GM21360 (cell line): ENCODE results near the gene MAP3K13.

Experiments
- ATAC-seq: cut with Tn5 transposase; IDR thresholded peaks from one replicate; pipeline ENCODE4 v1.9.1; 2021; ENCODE audit warnings: mild to moderate bottlenecking, moderate library complexity; ENCODE audit not compliant: unreplicated experiment

The MAP3K13 gene, protein sequence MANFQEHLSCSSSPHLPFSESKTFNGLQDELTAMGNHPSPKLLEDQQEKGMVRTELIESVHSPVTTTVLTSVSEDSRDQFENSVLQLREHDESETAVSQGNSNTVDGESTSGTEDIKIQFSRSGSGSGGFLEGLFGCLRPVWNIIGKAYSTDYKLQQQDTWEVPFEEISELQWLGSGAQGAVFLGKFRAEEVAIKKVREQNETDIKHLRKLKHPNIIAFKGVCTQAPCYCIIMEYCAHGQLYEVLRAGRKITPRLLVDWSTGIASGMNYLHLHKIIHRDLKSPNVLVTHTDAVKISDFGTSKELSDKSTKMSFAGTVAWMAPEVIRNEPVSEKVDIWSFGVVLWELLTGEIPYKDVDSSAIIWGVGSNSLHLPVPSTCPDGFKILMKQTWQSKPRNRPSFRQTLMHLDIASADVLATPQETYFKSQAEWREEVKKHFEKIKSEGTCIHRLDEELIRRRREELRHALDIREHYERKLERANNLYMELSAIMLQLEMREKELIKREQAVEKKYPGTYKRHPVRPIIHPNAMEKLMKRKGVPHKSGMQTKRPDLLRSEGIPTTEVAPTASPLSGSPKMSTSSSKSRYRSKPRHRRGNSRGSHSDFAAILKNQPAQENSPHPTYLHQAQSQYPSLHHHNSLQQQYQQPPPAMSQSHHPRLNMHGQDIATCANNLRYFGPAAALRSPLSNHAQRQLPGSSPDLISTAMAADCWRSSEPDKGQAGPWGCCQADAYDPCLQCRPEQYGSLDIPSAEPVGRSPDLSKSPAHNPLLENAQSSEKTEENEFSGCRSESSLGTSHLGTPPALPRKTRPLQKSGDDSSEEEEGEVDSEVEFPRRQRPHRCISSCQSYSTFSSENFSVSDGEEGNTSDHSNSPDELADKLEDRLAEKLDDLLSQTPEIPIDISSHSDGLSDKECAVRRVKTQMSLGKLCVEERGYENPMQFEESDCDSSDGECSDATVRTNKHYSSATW

GRCh38 chr3:185362850-185363661 is at the start of gene MAP3K13:
Gene MAP3K13, plus strand, starts transcription at chr3:185363136. Its CDS starts 65,446 bp downstream, at chr3:185428582.
- ATAC-seq, result peak; percentile 95

DNA sequence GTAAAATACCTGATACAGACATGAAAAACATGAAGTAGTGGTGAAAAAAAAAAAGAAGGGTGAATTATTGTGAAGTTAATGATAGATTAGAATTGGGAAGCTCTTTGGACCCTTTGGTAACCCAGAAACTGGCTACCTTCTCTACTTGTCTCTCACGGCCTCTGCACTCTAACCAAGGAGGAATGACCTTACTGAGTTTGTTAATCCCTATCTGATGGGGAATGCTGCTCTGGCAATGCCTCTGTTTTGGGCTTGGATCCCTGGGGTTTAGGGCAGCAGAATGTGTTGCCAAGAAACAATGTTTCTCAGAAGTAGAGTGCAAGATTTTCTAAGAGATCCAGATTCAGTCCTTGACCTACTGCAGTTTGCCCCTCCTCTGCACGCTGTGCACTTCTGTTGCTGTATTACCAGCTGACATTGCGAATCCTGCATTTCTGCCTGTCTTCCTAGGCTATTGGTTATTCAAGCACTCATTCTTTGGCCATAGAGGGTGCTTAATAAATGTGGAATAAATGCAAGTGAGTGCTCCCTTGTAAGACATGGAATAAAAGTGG is 49.2 kb upstream of the MAP3K13 start:
- ATAC-seq, result no peak

GRCh38 chr3:185316740-185317412 is 46.1 kb upstream of the MAP3K13 start:
- ATAC-seq, result no peak

DNA sequence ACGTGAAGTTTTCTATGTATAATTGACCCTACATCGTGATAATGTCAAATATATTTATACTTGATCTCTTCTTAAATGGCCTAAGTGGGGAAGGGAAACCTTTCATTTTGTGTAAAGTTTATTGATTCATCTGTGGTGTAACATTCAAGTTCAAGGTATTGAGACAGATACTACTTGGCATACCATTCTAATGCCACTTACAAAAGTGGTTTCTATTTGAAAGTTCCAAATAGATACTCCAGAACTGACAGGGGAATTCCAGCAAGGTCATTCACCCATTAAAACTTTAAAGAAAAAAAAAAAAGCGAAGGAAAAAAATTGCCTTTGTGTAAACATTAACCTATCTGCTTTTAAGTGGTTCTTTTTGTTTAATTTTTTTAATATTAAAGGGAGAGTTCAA is 45.3 kb upstream of the MAP3K13 start:
- ATAC-seq, result no peak

DNA sequence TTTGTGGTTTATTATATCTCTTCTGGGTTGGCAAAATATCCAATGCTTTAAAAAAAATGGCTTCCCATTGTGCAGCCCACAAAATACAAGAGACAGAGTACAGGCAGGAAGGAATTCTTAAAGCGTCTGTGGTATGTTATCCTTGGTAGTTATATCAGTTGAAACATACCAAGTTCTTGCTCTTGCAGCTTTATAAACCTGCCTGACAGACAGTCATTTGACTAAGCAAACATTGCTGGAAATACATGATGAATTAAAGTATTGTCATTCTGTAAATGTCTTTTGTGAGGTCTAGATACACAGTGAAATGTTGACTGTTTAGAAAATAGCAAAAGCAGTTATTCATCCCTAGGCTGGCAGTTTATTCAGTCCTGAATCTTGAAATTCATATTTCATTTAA is 44.8 kb upstream of the MAP3K13 start:
- ATAC-seq, result no peak

DNA sequence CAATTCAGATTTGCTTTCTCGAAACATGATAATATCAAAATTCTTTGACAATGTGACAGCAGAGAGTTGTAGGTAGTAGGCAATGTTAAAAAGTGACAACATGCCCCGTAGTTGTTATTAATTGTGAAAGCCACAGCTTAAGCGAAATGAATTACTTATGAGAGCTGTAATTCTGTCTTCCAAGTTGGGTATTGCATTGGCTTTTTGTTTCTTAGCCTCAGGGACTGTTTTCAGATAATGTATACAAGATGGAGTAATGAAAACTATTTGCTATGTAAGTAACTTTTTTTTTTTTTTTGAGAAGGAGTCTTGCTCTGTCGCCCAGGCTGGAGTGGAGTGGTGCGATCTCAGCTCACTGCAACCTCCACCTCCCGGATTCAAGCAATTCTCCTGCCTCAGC is 43.1 kb upstream of the MAP3K13 start:
- no peak for ATAC-seq

DNA sequence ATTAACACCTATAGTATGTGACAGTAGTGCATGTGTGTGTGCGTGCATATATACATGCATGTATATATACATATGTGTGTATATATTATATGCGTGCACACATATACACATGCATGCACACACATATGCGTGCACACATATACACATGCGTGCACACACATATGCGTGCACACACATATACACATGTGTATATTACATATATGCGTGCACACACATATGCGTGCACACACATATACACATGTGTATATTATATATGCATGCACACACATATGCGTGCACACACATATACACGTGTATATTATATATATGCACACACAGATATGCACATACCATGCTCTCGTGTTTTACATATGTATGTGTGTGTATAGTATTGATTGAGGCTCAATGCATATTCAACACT is 42.0 kb upstream of the MAP3K13 start:
- ATAC-seq, result no peak

- ATAC-seq, result no peak
Measured at GRCh38 chr3:185322101-185322719, 40.7 kb upstream of the MAP3K13 start.

DNA sequence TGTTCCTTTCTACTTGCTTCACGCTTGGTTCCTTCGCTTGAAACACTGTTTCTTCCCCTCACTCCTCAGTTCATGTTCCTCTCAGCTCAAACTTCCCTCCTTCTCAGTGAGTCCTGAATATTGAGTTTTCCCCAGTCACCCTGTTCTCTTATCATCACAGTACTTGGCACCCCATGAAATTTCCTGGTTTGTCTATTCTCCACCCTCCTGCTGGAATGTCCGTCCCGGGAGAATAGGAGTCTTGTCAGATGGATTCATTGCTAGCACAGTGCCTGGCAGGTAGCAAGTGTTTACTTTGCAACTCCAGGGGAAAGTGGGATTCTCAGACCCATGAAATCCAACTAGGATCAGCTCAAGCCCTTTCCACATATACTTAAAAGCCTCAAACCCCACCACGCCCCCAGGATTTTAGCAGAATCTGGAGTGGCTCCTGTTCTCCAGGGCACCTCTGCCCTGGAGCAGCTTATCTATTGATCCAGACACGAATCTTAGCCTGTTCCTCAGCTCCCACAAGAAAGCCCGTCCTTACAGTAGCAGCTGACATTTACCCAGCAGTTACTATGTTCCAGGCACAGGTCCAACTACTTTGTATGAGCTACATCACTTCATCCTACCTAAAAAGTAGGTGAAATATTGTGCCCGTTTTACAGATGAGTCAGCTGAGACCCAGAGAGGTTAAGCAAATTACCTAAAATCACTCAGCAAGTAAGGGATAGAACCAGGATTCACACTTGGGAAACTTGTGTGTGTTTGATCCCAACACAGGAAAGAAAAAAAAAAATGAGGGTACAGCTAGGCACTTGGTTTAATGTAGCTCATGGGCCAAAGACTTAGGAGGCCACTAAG is 36.8 kb upstream of the MAP3K13 start:
- ATAC-seq, result no peak

DNA sequence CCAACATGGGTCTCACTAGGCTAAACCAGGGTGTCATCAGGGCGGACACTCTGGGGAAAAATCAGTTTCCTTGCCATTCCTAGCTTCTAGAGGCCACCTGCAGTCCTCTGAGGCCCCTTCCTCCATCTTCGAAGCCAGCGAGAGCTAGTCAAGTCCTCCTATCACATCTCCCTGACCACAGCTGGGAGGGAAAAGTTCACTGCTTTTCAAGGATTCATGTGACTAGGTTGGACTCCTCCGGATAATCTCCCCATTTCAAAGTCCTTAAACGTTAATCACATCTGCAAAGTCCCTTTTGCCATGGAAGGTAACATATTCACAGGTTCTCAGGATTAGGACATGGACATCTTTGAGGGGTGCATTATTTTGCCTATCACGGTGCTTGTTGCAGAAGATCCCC is 35.9 kb upstream of the MAP3K13 start:
- ATAC-seq, result no peak

DNA sequence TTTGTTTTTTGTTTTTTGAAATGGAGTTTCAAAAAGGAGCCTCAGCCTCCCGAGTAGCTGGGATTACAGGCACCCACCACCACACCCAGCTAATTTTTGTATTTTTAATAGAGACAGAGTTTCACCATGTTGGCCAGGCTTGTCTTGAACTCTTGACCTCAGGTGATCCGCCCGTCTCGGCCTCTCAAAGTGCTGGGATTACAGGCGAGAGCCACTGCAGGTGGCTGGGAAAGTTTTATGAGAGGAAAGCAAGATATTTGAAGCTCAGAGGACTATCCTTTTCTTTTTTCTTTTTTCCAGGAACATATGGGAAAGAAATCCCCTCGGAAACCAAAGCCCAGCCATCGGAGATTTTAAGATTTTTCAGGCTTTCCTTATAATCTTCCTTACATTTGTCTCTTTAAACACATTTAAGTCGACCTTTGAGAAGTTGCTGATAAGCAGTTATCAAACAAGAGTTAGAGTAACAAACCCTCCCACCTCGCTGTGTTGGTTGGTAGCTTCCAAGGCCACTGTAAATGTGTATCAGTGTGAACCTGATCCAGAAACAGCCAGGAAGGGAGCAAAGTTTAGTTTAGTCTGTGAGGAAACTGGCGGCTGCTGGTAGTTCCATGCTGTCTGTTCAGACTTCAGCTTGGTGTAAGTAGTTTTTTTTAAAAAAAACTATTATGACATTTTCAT is 34.5 kb upstream of the MAP3K13 start:
- no peak for ATAC-seq

DNA sequence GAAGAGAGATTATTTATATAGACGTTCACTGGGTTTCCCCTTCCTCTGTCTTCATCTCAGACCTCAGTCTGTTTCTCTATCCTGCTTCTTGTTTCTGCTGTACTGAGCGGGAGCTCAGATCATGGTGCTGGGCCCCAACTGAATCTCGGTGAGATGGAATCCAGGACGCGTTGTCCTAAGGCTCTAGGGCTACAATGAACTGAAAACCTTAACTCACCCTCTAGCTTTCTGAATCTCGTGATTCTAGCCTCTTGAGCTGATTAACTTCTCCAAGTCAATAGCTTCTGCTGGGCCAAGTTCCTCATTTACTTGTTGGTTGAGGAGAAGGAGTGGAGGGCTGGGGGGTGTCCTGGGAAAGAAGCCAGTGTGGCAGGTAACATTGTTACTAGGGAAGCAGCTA is 32.7 kb upstream of the MAP3K13 start:
- no peak for ATAC-seq

- no peak for ATAC-seq
Measured at GRCh38 chr3:185330644-185331043, 32.3 kb upstream of the MAP3K13 start.

GRCh38 chr3:185332026-185332735 is 30.8 kb upstream of the MAP3K13 start:
- peak; percentile 95 for ATAC-seq

- ATAC-seq, result no peak
Measured at GRCh38 chr3:185335799-185336198, 27.1 kb upstream of the MAP3K13 start.

DNA sequence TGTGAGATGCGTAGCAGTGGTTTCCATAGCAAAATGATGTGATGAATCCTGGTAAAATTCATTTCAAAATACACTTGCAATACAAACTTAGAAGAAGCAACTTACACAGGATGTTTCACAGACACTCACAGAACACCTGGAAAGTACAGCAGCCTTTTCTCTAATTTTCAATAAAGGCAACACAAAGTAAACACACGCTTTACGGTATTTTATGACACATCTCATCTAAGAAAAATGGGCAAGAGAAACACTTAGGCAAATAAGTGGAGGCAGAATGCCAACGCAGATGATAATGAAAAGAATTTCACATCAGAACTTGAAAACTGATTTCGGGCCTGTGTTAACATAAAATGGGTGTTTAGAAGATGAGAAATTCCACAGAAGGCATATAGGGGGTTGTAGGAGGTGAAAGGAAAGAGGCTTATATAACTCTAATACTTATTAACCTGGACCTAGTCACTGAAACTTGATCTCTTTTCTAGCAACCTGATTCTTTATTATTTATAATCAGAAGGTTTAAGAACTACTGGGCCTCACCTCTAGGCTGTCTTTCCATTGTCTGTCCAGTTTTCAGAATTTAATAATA is 25.6 kb upstream of the MAP3K13 start:
- no peak for ATAC-seq

DNA sequence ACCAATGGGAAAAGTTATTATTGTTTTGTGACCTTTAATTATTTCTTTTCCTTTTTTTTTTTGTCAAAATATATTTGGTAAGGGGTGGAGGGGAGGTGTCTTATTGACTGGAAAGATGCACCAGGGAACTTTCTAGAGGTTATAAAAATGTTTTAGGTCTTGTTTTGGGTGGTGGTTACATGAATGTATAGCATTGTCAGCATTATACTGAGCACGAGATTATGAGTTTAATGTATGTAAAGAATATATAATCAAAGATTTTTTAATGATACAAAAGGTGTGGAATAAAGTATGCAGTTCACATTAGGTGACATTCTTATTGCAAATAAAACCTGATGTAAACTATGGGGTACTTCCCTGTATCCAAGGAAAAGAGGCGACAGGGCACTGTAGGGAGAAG is 23.0 kb upstream of the MAP3K13 start:
- no peak for ATAC-seq
